ENCODE measurements around the gene FAM216B.

The FAM216B gene

GRCh38 chr13:42834946-42835345, 53.6 kb downstream of the FAM216B start:
- TF ChIP-seq CTCF (conservative IDR thresholded peaks at IDR 0.05; ENCODE audit: low read length) (no peak), EZH2phosphoT487 (IDR thresholded peaks at IDR 0.05; ENCODE audit: borderline replicate concordance) (no peak)
- no peak overlapping the region for H2AFZ ChIP-seq (ENCODE audit: low read length)
- H3F3A ChIP-seq (ENCODE audit: low read depth): no peaks in the 10 kb centered on the region
- no peaks in the 10 kb centered on the region for H4K20me1 ChIP-seq (ENCODE audit: insufficient read depth, low read length, poor library complexity, severe bottlenecking)
- no peak overlapping the region for H3K4me2 ChIP-seq (ENCODE audit: low read depth, low read length, poor library complexity, severe bottlenecking)
- H3K4me3 ChIP-seq (ENCODE audit: low read length, poor library complexity, severe bottlenecking): no peak overlapping the region
- H3K9me3 ChIP-seq (ENCODE audit: insufficient read depth, low read depth, low read length): no peaks in the 10 kb centered on the region
- H3K79me2 ChIP-seq (ENCODE audit: insufficient read depth, low read length): no peaks in the 10 kb centered on the region
- no peak overlapping the region for H3K9ac ChIP-seq (ENCODE audit: low read depth, low read length, poor library complexity, severe bottlenecking)
- H3K9me2 ChIP-seq (replicated peaks; ENCODE audit: low read depth, low read length): no peaks in the 10 kb centered on the region
- no peaks in the 10 kb centered on the region for H3K27me3 ChIP-seq (ENCODE audit: insufficient read depth, low read length, poor library complexity, severe bottlenecking)
- H3K36me3 ChIP-seq (ENCODE audit: insufficient read depth, low read length): no peaks in the 10 kb centered on the region
- peaks cover 9% of the 10 kb centered on the region for H3K4me1 ChIP-seq (ENCODE audit: insufficient read depth, low read length, poor library complexity, severe bottlenecking)

- no peaks in the 10 kb centered on the region for H3K27me3 ChIP-seq (ENCODE audit: insufficient read depth, low read length, poor library complexity, severe bottlenecking)
- H3K9me3 ChIP-seq (ENCODE audit: insufficient read depth, low read depth, low read length): no peaks in the 10 kb centered on the region
- H2AFZ ChIP-seq (ENCODE audit: low read length): no peak overlapping the region
- peaks cover 5% of the 10 kb centered on the region for H3K4me1 ChIP-seq (ENCODE audit: insufficient read depth, low read length, poor library complexity, severe bottlenecking)
- no peak overlapping the region for H3K4me3 ChIP-seq (ENCODE audit: low read length, poor library complexity, severe bottlenecking)
- no peaks in the 10 kb centered on the region for H3K9me2 ChIP-seq (replicated peaks; ENCODE audit: low read depth, low read length)
- no peaks in the 10 kb centered on the region for H3K79me2 ChIP-seq (ENCODE audit: insufficient read depth, low read length)
- H3K4me2 ChIP-seq (ENCODE audit: low read depth, low read length, poor library complexity, severe bottlenecking): no peak overlapping the region
- H3F3A ChIP-seq (ENCODE audit: low read depth): no peaks in the 10 kb centered on the region
- H3K9ac ChIP-seq (ENCODE audit: low read depth, low read length, poor library complexity, severe bottlenecking): no peak overlapping the region
- no peaks in the 10 kb centered on the region for H4K20me1 ChIP-seq (ENCODE audit: insufficient read depth, low read length, poor library complexity, severe bottlenecking)
- TF ChIP-seq EZH2phosphoT487 (IDR thresholded peaks at IDR 0.05; ENCODE audit: borderline replicate concordance) (no peak), CTCF (conservative IDR thresholded peaks at IDR 0.05; ENCODE audit: low read length) (no peak)
- H3K36me3 ChIP-seq (ENCODE audit: insufficient read depth, low read length): no peaks in the 10 kb centered on the region
Measured at GRCh38 chr13:42836930-42837690, 55.7 kb downstream of the FAM216B start.

Data from Loucy (cell line).